HG03520 (cell line): Measurements from ENCODE around the gene MNAT1.
A peak's percentile ranks its signal among the peaks of the same experiment; 100 is the strongest.
"Not testable (repeated sequence)": the region's sequence is repeated elsewhere in the genome, so short reads cannot be mapped to it uniquely, and the experiment has no call there.

Source experiments
- ATAC-seq: cut with Tn5 transposase; IDR thresholded peaks from one replicate; pipeline ENCODE4 v1.9.1; 2021; ENCODE audit warnings: mild to moderate bottlenecking, moderate library complexity; ENCODE audit not compliant: unreplicated experiment

The MNAT1 gene

DNA sequence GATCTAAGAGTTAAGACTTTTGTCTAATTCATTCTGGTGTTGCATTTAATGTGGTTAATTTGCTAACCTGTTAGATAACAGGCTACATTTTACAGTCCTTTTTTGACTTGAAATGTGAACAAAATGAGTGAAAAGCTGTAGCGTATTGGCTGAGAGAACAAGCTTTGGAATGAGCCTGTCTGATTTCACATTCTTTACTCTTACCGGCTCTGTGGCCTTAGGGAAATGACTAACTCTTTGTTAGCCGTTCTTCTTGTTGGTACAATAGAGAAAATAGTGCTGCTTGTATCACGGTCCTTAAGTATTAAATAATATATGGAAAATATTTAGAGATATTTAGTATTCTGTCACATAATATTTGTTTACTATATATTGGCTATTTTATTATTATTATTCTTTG, 1.9 kb downstream of the MNAT1 start:
- no peak for ATAC-seq

DNA sequence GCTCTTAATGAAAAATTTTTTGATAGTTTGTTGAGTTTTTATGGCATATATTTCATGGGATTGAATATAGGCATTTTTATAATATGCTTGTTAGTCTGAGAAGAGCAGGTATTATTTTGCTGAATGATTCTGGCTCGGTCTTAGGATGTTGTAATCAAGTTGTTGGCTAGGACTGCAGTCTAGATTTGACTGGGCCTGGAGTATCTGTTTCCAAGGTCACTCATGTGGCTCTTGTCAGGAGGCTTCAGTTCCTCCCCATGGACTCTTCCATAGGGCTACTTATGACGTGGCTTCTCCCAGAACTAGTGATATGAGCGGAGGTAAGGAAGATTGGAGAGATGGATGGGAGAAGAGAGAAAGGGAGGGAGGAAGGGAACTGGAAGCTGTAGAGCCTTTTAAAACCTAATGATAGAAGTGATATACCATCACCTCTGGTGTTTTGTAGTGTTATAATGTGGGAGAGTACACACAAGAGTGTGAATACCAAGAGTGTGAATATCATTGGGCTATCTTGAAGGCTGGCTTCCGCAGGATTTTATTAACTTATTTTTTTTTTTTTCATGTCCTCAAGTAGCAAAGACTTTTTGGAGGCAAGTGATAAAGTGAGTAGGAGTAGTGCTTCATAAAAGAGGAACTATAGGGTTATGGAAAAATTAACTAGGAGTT, 4.4 kb downstream of the MNAT1 start:
- no peak for ATAC-seq

- no peak for ATAC-seq
These were observed 10.0 kb downstream of the MNAT1 start for GRCh38 chr14:60744566-60744965.

DNA sequence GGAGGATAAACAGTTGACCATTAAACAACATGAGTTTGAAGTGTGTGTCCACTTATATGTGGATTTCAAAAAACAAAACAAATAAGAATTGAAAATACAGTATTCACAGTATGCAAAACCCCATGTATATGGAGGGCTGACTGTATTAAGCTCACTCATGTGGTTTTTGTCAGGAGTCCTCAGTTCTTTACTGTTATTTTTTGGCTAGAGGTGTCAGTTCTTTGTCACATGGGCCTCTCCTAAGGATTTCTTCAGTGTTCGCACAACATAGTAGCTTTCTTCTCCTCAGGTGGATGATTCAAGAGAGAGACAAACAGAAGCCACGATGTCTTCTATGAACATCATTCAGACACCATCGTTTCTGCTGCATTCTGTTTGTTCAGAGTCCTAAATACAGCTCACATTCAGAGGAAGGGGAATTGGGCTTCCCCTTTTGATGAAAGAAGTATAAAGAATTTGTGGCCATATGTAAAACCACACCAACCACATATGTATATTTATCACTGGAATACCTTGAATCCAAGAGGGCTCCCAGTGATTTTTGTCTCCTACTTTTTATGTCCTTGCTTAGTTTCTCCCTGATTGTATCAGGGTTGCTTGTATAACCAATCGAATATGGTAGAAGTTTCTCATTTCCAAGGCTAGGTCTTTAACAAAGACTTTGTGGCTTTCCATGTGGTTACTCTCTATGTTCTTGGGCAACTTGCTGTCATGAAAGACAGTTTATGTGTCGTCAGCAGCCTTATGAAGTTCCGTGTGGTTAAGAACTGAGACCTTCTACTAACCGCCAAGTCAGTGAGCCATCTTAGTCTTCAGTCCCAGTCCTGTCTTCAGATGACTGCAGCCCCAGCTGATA, 18.9 kb downstream of the MNAT1 start:
- peak; percentile 98 for ATAC-seq

- ATAC-seq, result no peak
These were observed 22.3 kb downstream of the MNAT1 start for GRCh38 chr14:60756847-60757246.

GRCh38 chr14:60757567-60758002, 23.0 kb downstream of the MNAT1 start:
- no peak for ATAC-seq

DNA sequence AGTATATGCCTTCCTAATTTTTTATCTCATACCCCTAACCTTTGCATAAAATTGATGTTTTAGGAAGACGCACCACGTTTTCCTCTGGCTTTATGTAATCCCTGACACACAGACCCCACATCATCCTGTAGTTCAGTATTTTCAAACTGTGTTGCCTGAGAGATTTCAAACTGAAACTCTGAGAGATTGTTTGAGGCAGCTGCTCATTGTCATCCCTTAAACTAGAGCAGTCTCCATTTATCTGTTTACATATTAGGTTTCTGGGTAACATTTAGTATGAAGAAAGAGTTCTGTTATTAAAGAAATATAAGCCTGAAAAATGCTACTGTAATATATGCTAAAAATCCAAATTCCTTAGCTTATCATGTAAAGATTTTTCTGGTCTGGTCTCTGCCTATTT, 24.3 kb downstream of the MNAT1 start:
- no peak for ATAC-seq

GRCh38 chr14:60760209-60760608, 25.6 kb downstream of the MNAT1 start:
- ATAC-seq, result no peak

GRCh38 chr14:60760644-60761364, 26.2 kb downstream of the MNAT1 start:
- no peak for ATAC-seq

GRCh38 chr14:60768602-60769001, 34.0 kb downstream of the MNAT1 start:
- no peak for ATAC-seq

DNA sequence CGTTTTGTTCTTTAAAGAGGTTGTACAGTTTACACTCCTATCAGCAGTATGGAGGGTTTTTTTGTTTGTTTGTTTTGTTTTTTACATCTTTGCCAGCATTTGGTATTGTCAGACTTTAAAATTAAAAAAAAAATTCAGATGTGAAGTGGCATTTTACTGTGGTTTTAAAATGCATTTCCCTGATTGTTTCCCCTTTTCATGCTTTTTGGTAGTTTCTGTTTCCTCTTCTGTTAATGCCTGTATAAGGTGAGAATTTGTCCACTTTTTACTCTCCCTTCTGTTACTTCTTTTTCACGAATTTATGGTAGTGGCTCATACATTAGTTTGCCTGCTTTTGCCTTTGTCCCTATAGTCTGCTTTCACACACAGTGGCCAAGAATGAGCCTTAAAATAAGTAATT, 36.6 kb downstream of the MNAT1 start:
- no peak for ATAC-seq

GRCh38 chr14:60773558-60773957, 39.0 kb downstream of the MNAT1 start:
- peak; percentile 46 for ATAC-seq

DNA sequence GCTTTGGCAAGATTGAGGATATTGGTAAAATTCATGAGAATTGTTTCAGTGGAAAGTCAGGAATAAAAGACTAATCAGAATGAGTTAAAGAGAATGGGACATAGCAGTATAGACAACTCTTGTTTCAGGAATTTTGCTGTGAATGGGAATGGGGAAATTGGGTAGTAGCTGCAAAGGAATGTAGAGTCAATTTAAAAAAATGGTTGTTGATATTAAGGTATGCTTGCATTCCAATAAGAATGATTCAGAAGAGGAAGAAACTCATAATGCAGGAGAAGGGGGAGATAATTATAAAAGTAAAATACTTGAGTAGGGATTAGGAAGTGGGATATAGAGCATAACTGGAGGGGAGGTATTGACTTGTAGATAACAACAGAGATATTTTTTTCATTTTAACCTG, 40.7 kb downstream of the MNAT1 start:
- ATAC-seq, result no peak

DNA sequence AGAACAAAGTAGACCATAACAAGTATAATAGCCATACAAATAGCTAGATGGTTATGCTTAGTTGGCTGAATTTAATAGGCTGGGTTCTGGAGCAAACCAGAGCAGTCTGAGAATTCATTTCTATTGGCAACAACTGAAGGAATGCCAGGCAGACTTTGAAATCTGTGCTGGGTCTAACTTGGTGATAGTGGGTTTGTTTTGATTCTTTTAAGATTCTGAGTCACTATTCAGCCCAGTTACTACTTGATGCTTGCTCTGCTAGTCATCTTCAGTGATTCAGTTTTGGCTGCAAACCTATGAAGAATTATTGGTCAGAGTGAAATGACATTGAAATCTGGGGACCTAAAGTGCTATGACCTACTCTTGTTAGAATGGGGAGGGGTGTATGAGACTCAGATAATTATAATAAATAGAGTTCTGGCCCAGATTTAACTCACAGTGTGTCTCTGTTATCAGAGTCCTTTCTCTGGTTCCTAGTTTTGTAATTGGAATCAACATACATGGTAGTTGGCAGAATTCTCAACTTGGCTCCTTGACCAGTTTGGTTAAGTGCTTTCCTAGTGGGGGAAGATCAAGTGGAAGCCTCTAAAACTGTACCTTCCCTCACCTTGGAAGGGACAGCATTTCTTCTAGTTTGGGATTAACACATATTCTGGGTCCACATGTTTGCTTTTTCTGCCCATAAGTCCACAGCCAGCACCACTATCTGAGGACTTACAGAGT, 43.5 kb downstream of the MNAT1 start:
- ATAC-seq, result no peak

GRCh38 chr14:60779745-60780514, 45.4 kb downstream of the MNAT1 start:
- not testable (repeated sequence) for ATAC-seq

DNA sequence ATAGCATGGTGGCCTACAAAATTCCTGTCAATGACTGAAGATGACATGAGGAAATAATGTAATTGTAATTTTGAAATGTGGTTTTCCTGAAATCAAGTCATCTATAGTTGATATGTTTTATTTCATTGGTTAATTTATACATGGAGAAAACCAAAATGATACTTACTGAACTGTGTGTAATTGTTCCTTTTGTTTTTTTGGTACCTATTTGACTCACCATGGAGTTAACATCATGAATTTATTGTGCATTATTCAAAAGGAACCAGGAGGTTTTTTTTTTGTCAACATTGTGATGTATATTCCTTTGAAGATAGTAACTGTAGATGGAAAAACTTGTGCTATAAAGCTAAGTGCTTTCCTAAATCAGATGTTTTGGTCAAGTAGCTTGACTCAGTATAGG, 46.0 kb downstream of the MNAT1 start:
- ATAC-seq, result not testable (repeated sequence)

DNA sequence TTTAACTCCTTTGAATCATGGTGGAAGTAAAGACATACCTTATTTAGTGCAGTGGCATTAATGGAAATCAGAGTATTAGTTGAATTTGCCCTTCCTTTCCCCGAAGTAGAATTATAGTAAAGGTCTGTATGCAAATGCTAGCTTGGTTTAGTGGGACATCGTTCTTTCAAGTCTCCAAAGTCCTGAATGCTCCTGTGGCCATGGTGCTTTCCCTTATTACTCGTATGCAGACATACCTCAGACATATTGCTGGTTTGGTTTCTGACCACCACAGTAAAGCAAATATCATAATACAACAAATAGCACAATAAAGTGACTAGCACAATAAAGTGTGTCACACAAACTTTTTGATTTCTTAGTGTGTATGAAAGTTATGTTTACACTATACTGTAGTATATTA, 52.3 kb downstream of the MNAT1 start:
- no peak for ATAC-seq

DNA sequence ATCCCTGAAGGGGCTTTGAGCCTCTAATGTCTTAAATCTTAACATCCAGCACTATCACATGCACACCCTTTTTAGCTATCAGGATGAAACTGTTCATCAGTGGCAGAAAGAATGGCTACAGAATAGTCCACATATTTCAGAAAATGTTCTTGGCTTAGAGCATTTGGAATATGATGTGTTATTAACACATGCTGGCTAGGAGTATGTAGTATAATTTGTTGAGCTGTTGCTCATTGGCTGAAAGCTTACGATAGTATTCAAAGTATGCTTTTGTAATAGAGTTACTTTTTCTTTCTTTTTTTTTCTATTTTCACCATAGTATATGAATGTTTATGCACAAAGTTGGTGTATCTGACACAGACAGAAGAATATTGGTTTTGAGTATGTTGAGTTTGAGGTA, 55.1 kb downstream of the MNAT1 start:
- ATAC-seq, result no peak

DNA sequence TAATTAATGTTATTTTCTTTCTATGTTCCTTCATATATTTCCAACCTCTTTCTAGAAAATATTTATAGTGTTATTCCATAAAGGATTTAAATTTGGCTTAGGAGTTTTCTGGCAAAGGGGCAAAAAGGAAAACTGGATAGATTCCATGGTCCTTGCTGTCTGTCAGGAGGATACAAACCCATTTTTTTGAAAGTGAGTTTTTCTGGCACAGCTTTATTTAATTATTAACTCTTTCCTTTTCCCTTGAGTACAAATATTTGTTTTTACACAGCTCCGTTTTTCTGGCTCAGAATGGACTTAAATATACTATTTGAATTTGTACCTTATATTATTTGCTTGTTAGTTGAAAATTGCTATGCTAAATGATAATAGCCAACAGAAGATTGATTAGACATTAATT, 56.3 kb downstream of the MNAT1 start:
- ATAC-seq, result no peak

DNA sequence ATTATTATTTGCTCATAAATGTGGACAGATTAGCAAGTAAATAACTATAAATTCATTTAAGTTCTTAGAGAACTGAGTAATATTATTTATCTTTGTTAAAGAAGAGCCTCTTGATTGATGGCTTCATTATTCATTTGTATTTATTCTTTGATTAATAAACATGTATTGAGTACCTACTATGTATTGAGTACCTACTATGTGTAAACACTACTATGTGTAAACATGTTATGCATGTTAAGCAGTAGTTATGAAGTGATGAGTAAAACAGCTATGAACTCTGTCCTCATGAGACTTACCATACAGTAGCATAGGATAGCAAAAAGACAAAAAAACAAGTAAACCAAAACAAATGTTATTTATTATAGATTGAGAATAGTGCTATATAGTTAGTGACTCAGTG, 61.9 kb downstream of the MNAT1 start:
- no peak for ATAC-seq
